A673 (cell line): ENCODE measurements around the gene KRTAP5-7. TPM values are rescaled to one million over a fixed set of nuclear protein-coding genes. Genes with fewer than 3 reads are reported as not detected.

Experiments
- BruUV-seq: library from RNA; stranded (reverse); fragments of 400-500 nt; replicated peaks from 2 replicates; lab custom pipeline; 2021; lab: Mats Ljungman, UMichigan
- CTCF ChIA-PET: fragments of 300-600 bp; sonication (Branson Sonifier 250); formaldehyde crosslinking; loops from one replicate; lab custom pipeline; 2022; ENCODE audit warnings: antibody characterized with exemption; lab: Charles Lee
- POLR2A ChIA-PET: fragments of 300-600 bp; sonication (Branson Sonifier 250); formaldehyde crosslinking; loops from one replicate; lab custom pipeline; 2022; ENCODE audit warnings: antibody characterized with exemption; ENCODE audit not compliant: low non-redundant PET; lab: Charles Lee
- DNase-seq: peaks from one replicate; pipeline ENCODE4 v3.0.0-alpha.2; 2015; ENCODE audit warnings: low spot score
- H3K27ac ChIP-seq: fragments of 200-600 bp; sonication (generic); 2 replicates; pipeline ENCODE4 v1.5.1; 2016; ENCODE audit warnings: mixed run types, low read depth, mild to moderate bottlenecking, mixed read lengths, antibody characterized with exemption, low read length; ENCODE audit not compliant: poor library complexity, severe bottlenecking
- H3K27me3 ChIP-seq: fragments of 200-600 bp; sonication (generic); replicated peaks from 2 replicates; pipeline ENCODE4 v1.6.1; 2017; ENCODE audit warnings: mixed run types, low read depth, mild to moderate bottlenecking, mixed read lengths, antibody characterized with exemption, low read length; ENCODE audit not compliant: insufficient read depth, poor library complexity
- H3K36me3 ChIP-seq: fragments of 200-600 bp; sonication (generic); 2 replicates; pipeline ENCODE4 v1.6.1; 2016; ENCODE audit warnings: mixed run types, mild to moderate bottlenecking, mixed read lengths, antibody characterized with exemption, low read length; ENCODE audit not compliant: insufficient read depth, poor library complexity, severe bottlenecking
- H3K4me1 ChIP-seq: fragments of 200-600 bp; sonication (generic); 2 replicates; pipeline ENCODE4 v1.6.1; 2017; ENCODE audit warnings: mixed run types, mild to moderate bottlenecking, mixed read lengths, antibody characterized with exemption, low read length; ENCODE audit not compliant: insufficient read depth, poor library complexity, severe bottlenecking
- H3K4me3 ChIP-seq: fragments of 200-600 bp; sonication (generic); 2 replicates; pipeline ENCODE4 v1.5.1; 2016; ENCODE audit warnings: low read depth, mixed run types, mild to moderate bottlenecking, mixed read lengths, low read length; ENCODE audit not compliant: poor library complexity, severe bottlenecking
- H3K9me3 ChIP-seq: fragments of 200-600 bp; sonication (generic); 2 replicates; pipeline ENCODE4 v1.6.1; 2016; ENCODE audit warnings: mixed run types, low read depth, mild to moderate bottlenecking, mixed read lengths, antibody characterized with exemption, low read length; ENCODE audit not compliant: poor library complexity, severe bottlenecking
- EZH2 ChIP-seq: fragments of 200-600 bp; sonication (generic); IDR thresholded peaks from 2 replicates; pipeline ENCODE4 v1.6.1; 2017; ENCODE audit warnings: borderline replicate concordance, low read depth, mild to moderate bottlenecking, mixed read lengths, antibody characterized with exemption, low read length; ENCODE audit not compliant: poor library complexity, severe bottlenecking
- intact Hi-C: fragments of 100-400 bp; cut with micrococcal nuclease; formaldehyde crosslinking; loops from one replicate; pipeline ENCODE4 v1.10.0; 2022; ENCODE audit not compliant: unreplicated experiment
- total RNA-seq: library from RNA; stranded (reverse); gene quantifications from 2 replicates; pipeline ENCODE4 v1.2.3, GENCODE V29; 2021
- TF ChIP-seq, protein P1 (sequence below): fragments of 300-800, 200-600 bp; sonication (generic); conservative IDR thresholded peaks from 2 replicates; pipeline ENCODE4 v1.5.1; 2017; ENCODE audit warnings: low read depth, mild to moderate bottlenecking, antibody characterized with exemption, low read length, moderate library complexity, mixed read lengths

The KRTAP5-7 gene
- total RNA-seq, 1 experiment from 2014 or later = not detected

DNA sequence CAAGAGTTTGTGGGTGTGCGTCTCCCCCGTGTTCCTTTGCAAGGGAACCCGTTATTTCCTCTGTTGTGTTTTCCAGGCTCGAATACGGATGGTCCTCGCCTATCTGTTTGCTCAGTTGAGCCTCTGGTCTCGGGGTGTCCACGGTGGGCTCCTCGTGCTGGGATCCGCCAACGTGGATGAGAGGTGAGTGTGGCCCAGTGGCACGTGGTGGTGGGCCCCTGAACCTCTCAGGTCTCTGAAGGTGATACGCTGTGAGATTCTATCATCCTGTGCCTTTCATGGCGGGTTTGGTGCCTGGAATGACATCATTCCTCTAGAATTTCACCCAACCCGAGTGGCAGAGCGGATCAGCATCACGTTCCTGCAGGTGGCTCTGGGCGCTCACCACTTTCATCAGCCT, 41.6 kb upstream of the KRTAP5-7 start:
- H3K27ac ChIP-seq = no peak overlapping the region
- BruUV-seq = no TSS peak
- TF ChIP-seq EZH2 = no peak
- TF ChIP-seq, protein P1, sequence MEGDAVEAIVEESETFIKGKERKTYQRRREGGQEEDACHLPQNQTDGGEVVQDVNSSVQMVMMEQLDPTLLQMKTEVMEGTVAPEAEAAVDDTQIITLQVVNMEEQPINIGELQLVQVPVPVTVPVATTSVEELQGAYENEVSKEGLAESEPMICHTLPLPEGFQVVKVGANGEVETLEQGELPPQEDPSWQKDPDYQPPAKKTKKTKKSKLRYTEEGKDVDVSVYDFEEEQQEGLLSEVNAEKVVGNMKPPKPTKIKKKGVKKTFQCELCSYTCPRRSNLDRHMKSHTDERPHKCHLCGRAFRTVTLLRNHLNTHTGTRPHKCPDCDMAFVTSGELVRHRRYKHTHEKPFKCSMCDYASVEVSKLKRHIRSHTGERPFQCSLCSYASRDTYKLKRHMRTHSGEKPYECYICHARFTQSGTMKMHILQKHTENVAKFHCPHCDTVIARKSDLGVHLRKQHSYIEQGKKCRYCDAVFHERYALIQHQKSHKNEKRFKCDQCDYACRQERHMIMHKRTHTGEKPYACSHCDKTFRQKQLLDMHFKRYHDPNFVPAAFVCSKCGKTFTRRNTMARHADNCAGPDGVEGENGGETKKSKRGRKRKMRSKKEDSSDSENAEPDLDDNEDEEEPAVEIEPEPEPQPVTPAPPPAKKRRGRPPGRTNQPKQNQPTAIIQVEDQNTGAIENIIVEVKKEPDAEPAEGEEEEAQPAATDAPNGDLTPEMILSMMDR = no peak
- peaks cover 11% of the 10 kb centered on the region for H3K36me3 ChIP-seq
- H3K9me3 ChIP-seq = no peaks in the 10 kb centered on the region
- no peaks in the 10 kb centered on the region for H3K4me1 ChIP-seq
- CTCF ChIA-PET = no interaction called here
- DNase-seq = no peak
- intact Hi-C loops = no loop called here
- no peak overlapping the region for H3K4me3 ChIP-seq
- H3K27me3 ChIP-seq = no peaks in the 10 kb centered on the region
- POLR2A ChIA-PET = no interaction called here

DNA sequence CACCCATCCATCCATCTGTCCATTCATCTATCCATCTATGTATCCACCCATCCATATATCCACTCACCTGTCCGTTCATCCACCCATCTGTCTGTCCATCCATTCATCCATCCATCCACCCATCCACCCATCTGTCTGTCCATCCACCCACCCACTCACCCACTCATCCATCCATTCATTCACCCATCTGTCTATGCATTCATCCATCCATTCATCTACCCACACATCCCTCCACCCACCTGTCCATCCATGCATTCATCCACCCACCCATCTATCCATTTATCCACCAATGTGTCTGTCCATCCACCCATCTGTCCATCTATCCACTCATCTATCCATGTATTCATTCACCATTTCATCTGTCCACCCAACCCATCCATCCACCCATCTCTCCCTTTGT, 40.7 kb upstream of the KRTAP5-7 start:
- Histone ChIP-seq H3K27ac (no peak overlapping the region), H3K9me3 (no peaks in the 10 kb centered on the region), H3K4me3 (no peak overlapping the region), H3K27me3 (no peaks in the 10 kb centered on the region), H3K36me3 (peaks cover 11% of the 10 kb centered on the region), H3K4me1 (no peaks in the 10 kb centered on the region)
- CTCF ChIA-PET = no interaction called here
- BruUV-seq = no TSS peak
- intact Hi-C loops = no loop called here
- no peak for DNase-seq
- TF ChIP-seq, protein P1 = no peak
- no peak for TF ChIP-seq EZH2
- POLR2A ChIA-PET = no interaction called here

DNA sequence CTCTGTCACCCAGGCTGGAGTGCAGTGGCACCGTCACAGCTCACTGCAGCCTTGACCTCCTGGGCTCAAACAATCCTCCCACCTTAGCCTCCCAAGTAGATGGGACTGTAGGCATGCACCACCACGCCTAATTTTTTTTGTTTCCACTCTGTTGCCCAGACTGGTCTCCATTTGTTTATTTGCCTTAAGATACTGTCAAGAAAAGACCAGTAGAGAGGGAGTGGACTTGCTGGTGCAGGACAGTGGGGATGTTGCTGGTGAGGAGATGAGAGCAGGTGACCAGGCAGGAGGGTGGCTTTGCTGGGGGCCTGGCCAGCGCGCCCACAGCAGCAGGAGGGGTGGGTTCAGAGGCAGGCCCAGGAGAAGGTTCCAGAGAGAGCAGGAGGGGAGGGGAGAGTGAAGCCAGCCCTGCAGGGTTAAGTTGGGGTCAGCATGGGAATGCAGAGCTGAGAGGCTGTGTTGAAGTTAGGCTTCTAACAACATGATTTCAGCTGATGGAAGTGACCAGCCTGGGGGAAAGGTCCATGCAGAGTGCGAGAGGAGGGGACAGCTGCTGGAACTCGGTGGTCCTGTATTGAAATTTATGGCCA, 38.3 kb upstream of the KRTAP5-7 start:
- Histone ChIP-seq H3K9me3 (no peaks in the 10 kb centered on the region), H3K27me3 (no peaks in the 10 kb centered on the region), H3K27ac (no peak overlapping the region), H3K36me3 (peaks cover 4% of the 10 kb centered on the region), H3K4me3 (no peak overlapping the region), H3K4me1 (no peaks in the 10 kb centered on the region)
- ChIA-PET POLR2A (no interaction called here), CTCF (no interaction called here)
- TF ChIP-seq, protein P1 = no peak
- no peak for TF ChIP-seq EZH2
- intact Hi-C loops = no loop called here
- no peak for DNase-seq
- BruUV-seq = no TSS peak
